Mesothelial cell of epicardium (in vitro differentiated cells): ENCODE data around the gene IL5. TPM values are rescaled to one million over a fixed set of nuclear protein-coding genes. Genes with fewer than 3 reads are reported as not detected.

ENCODE experiments used
- DNase-seq, 2 experiments: peaks; one replicate each; pipeline ENCODE4 v3.0.0; 2021; ENCODE audit warnings: low spot score in 2 of 2; ENCODE audit not compliant: unreplicated experiment in 2 of 2
- H3K27ac Mint-ChIP-seq: 2 replicates; pipeline ENCODE4 v1.8.0; 2021; ENCODE audit warnings: mixed read lengths
- H3K27me3 Mint-ChIP-seq: 2 replicates; pipeline ENCODE4 v1.8.0; 2021; ENCODE audit warnings: low read depth, mixed read lengths
- H3K36me3 Mint-ChIP-seq: 2 replicates; pipeline ENCODE4 v1.8.0; 2021; ENCODE audit warnings: mixed read lengths
- H3K4me1 Mint-ChIP-seq: 2 replicates; pipeline ENCODE4 v1.8.0; 2021; ENCODE audit warnings: mixed read lengths
- H3K4me3 Mint-ChIP-seq: 2 replicates; pipeline ENCODE4 v1.8.0; 2021; ENCODE audit warnings: mild to moderate bottlenecking, moderate library complexity, mixed read lengths
- H3K9me3 Mint-ChIP-seq: 2 replicates; pipeline ENCODE4 v1.8.0; 2021; ENCODE audit warnings: mixed read lengths
- total RNA-seq: library from RNA; stranded (reverse); gene quantifications from 3 replicates; pipeline ENCODE4 v1.2.1, GENCODE V29; 2021
- TF ChIP-seq, protein P1 (sequence below): fragments of 200-600 bp; sonication (generic); IDR thresholded peaks from one replicate; pipeline ENCODE4 v1.5.0; 2021; ENCODE audit warnings: antibody characterized with exemption; ENCODE audit not compliant: unreplicated experiment

IL5 gene
- total RNA-seq, 1 donor from 2014 or later: not detected

DNA sequence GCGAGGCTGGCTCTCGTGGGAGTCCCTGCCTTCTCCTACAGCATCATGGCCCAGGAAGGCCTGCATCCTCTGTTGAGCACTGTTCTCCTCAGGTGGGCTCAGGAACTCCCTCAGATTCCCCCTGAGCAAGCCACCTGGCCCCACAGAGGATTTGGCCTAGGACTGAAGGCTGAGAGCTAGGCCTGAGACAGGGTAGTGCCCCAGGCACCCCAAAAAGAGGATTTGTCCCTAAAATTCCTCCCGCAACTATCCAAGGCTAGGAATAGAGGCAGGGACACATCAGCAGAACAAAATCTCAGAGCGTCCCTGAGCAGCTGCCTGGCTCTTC lies 41.7 kb downstream of the IL5 start:
- no peak overlapping the region for H3K4me3 Mint-ChIP-seq
- no peaks in the 10 kb centered on the region for H3K36me3 Mint-ChIP-seq
- peaks cover 16% of the 10 kb centered on the region for H3K4me1 Mint-ChIP-seq
- no peak for DNase-seq
- TF ChIP-seq, protein P1, sequence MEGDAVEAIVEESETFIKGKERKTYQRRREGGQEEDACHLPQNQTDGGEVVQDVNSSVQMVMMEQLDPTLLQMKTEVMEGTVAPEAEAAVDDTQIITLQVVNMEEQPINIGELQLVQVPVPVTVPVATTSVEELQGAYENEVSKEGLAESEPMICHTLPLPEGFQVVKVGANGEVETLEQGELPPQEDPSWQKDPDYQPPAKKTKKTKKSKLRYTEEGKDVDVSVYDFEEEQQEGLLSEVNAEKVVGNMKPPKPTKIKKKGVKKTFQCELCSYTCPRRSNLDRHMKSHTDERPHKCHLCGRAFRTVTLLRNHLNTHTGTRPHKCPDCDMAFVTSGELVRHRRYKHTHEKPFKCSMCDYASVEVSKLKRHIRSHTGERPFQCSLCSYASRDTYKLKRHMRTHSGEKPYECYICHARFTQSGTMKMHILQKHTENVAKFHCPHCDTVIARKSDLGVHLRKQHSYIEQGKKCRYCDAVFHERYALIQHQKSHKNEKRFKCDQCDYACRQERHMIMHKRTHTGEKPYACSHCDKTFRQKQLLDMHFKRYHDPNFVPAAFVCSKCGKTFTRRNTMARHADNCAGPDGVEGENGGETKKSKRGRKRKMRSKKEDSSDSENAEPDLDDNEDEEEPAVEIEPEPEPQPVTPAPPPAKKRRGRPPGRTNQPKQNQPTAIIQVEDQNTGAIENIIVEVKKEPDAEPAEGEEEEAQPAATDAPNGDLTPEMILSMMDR: no peak
- H3K27me3 Mint-ChIP-seq: no peaks in the 10 kb centered on the region
- H3K27ac Mint-ChIP-seq: no peak overlapping the region
- no peaks in the 10 kb centered on the region for H3K9me3 Mint-ChIP-seq

DNA sequence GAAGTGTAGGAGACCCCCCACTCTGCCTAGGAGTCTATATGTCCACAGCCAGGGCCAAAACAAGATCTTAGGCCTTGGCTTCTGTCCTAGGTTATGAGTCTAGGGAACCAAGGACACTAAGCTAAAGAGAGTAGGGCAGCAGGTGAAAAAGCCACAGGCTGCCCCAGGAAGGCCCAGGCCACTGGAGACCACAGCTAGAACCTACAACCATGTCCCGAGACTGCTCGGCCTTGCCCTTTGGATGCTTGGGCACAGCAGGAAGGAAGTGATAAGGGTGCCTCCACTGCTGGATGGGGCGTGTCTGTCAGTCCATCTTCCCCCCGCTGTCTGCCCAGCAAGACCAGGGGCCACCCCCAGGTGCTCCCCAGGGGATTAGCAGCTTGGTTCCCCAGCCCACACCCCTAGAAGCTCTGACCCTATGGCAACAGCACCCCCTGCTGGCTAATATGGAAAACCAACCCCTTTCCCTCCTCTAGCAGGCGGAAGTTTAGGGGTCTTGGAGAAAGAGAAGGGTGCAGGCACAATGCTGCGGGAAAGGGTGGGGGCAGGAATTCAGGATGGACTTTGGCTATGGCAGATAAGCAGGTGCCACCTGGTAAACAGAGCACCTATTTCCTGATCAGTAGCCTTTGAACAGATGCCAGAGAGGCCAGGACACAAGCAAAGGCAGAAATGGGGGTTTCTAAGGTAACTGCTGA lies 42.2 kb downstream of the IL5 start:
- H3K27ac Mint-ChIP-seq: peak overlapping the region; percentile 12
- H3K4me3 Mint-ChIP-seq: no peak overlapping the region
- TF ChIP-seq, protein P1: peak; percentile 88
- no peaks in the 10 kb centered on the region for H3K36me3 Mint-ChIP-seq
- H3K27me3 Mint-ChIP-seq: no peaks in the 10 kb centered on the region
- DNase-seq: peak in 1 of 2 experiments; percentile 68
- peaks cover 16% of the 10 kb centered on the region for H3K4me1 Mint-ChIP-seq
- no peaks in the 10 kb centered on the region for H3K9me3 Mint-ChIP-seq

DNA sequence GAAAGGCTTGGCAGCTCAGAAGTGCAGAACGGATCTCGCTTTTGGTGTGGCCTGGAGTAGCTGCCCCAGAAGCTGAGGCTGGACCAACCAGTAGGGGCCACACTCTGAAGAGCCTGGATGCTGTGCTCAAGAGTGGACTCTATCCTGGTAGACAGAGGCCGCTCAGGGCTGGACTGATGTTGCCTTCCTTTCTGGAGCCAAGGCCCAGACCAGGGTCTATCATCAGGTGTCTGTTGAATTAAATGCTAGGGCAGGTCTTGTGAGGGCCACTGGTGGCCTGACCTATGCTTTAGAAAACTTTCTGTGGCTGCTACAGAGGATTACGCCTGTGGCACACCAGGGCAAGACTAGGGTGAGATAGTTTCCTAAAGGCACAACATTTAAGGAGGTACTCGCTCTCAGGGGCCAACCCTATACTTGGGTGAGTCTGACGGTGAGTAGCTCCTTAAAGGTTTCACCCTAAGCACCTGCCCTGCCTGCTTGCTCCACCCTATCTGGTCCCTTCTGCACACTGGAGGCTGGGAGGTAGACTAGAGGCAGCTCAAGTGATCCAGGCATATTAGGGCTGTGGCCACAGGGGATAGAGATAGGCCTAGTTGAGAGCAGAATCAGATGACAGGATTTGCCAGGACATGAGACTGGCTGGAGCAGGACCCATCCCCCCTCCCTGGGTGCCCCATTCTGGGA lies 42.9 kb downstream of the IL5 start:
- Mint-ChIP-seq H3K27ac (peak overlapping the region; percentile 66), H3K9me3 (no peaks in the 10 kb centered on the region), H3K36me3 (no peaks in the 10 kb centered on the region), H3K4me1 (peaks cover 14% of the 10 kb centered on the region), H3K27me3 (no peaks in the 10 kb centered on the region), H3K4me3 (no peak overlapping the region)
- no peak for DNase-seq
- TF ChIP-seq, protein P1: no peak

DNA sequence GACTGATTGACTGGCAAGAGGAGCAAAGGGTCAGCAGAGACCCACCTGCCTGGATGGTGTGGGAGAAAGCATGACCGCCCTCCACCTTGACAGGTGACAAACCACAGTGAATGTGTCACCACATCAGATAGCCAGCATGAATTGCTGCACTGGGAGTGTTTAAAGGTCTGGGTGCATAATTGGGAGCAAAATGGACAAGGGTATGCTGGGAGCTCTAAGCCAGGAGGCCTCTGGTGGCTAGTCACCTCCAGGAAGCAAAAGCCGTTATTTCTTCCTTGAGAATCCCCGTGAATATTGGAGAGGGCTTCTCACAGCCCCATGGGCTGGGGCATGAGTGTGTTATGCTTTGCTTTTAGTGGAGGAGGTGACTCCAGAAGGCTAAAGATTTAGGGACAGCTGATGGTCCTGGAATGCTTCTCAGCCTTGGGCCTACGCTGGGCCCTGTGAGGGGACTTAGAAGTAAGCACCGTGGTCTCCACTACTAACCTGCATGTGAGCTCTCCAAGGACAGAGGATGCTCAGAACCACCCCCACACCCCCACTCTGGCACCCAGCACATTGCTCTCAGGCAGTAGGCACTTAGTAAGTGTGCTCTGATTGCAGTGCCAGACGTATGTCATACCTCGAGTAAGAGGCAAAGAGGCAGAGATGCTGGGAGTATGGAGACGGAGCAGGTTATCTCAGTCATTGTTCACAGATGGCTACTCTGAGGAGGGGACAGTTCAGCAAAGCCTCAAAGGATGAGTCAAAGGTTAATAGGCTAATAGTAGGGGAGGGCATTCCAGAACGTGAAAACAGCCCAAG lies 43.7 kb downstream of the IL5 start:
- TF ChIP-seq, protein P1: no peak
- H3K27ac Mint-ChIP-seq: peak overlapping the region; percentile 32

DNA sequence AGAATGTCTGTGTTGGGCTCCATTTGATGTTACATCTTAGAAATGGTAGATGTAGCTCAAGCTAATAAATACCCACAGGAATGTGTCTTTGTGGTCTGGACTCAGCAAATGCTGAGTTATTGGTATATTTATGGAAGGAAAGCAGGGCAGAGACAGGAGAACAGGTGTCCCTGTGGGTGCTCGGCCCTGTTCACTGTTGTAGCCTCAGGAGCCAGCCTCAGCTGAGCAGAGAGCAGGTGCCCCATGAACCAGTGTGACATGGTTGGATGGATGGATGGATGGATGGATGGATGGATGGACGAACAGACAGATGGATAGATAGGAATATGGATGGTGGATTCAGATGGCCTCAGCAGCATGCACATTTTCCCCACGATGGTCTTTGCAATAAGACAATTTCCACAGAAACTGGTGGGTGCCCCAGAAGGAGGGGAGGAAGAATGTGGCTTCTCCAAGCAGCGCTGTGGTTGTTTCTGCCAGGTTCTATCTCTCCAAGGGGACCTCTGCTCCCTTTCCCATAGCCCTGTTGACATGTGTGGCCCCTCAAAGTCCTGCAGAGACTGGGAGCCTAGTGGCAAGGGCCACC lies 44.5 kb downstream of the IL5 start:
- H3K4me1 Mint-ChIP-seq: peaks cover 22% of the 10 kb centered on the region
- no peaks in the 10 kb centered on the region for H3K36me3 Mint-ChIP-seq
- H3K27ac Mint-ChIP-seq: peak overlapping the region; percentile 69
- no peaks in the 10 kb centered on the region for H3K9me3 Mint-ChIP-seq
- H3K4me3 Mint-ChIP-seq: no peak overlapping the region
- DNase-seq: peak in 1 of 2 experiments; percentile 30
- TF ChIP-seq, protein P1: no peak
- H3K27me3 Mint-ChIP-seq: no peaks in the 10 kb centered on the region

More for the DNA sequence above, 43.7 kb downstream of the IL5 start:
- no peaks in the 10 kb centered on the region for H3K9me3 Mint-ChIP-seq
- H3K27me3 Mint-ChIP-seq: no peaks in the 10 kb centered on the region
- peaks cover 19% of the 10 kb centered on the region for H3K4me1 Mint-ChIP-seq
- no peak overlapping the region for H3K4me3 Mint-ChIP-seq
- no peak for DNase-seq
- no peaks in the 10 kb centered on the region for H3K36me3 Mint-ChIP-seq
